CD4-positive, alpha-beta T cell treated with Interleukin-15 for 4 hours (primary cell): ENCODE data around the gene GABRB3.

ENCODE experiments used
- DNase-seq: peaks from one replicate; pipeline ENCODE4 v3.0.0-alpha.2; 2020; ENCODE audit warnings: low spot score

GABRB3 gene

GRCh38 chr15:26628879-26629529 is 143.9 kb downstream of the GABRB3 start:
- peak; percentile 4 for DNase-seq

- DNase-seq: peak; percentile 1
Observed at GRCh38 chr15:26628071-26628470, 144.8 kb downstream of the GABRB3 start.

DNA sequence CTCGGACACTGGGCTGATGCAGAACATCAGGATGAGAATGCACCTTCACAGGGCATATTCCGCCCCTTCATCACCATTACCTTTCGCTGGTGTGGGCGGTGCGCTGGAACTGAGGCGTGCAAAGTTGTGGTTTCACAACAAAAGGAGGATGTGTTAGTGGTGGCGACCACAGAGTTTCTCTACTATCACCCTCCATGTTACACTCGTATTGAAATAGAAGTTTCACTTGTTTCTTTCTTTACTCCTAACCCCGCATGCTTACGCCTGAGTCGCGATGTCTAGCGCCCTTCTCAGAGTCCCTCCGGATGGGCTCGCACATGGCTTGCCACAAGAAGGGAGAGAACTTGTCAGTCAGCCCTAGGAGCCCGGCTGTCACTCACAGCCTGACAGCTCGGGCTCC is 148.7 kb downstream of the GABRB3 start:
- DNase-seq: no peak

GRCh38 chr15:26623071-26623470 is 149.8 kb downstream of the GABRB3 start:
- DNase-seq: no peak

DNA sequence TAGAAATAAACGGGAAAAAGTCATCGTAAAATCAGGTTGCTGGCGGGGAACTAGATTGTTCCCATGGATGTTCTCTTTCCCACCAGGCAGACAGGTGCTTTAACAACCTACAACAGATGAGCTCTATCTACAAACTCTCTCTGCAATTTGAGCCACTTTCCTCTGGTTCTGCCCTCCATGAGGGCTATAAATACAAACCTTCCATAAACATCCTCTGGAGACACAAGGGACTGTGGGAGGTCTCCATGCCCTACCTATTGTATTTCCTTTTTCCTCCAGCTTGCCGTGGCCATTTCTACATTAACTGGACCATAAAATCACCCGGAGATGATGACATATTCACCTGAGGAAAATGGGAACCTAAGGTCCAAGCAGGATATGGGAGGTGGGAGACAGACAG is 151.1 kb downstream of the GABRB3 start:
- no peak for DNase-seq

GRCh38 chr15:26620528-26621458 is 152.1 kb downstream of the GABRB3 start:
- no peak for DNase-seq

DNA sequence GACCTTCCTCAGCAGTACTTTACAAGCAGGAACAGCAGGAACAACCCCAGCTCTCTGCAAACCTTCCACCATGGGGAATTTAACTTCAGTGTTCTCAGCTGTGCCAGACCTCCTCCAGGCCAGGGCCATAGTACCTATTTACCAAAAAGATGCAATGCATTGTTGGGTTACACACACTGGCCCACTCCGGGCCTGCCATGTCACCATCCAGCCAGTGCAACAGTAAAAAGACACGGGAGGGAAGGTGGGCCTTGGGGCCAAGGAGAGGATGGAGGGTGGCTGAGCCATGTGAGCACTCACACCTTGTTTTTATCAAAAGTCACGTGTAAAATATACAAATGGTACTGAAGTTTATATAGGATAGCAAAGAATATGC is 157.0 kb downstream of the GABRB3 start:
- no peak for DNase-seq

GRCh38 chr15:26615188-26615926 is 157.5 kb downstream of the GABRB3 start:
- DNase-seq: no peak

GRCh38 chr15:26614734-26615133 is 158.1 kb downstream of the GABRB3 start:
- DNase-seq: no peak

DNA sequence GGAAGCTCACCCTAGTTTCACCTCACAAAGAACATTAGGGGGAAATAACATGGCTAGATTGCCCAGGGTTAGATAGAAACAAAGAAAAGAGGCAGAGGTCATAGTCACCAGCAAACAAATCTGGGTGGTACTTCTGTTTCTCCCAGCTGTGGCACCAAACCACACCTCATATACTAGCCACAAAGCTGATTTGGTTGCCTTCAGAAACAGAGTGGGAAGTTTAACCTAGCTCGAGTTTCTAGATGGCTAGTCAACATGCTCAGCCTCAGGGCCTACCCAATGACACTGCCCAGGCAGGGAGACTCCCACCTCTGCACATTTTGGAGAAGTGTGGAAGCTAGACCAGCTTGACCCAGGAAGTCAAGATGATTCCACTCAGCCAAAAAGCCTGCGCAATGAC is 174.2 kb downstream of the GABRB3 start:
- no peak for DNase-seq

GRCh38 chr15:26595611-26596010 is 177.3 kb downstream of the GABRB3 start:
- no peak for DNase-seq

GRCh38 chr15:26590676-26591075 is 182.2 kb downstream of the GABRB3 start:
- DNase-seq: no peak

DNA sequence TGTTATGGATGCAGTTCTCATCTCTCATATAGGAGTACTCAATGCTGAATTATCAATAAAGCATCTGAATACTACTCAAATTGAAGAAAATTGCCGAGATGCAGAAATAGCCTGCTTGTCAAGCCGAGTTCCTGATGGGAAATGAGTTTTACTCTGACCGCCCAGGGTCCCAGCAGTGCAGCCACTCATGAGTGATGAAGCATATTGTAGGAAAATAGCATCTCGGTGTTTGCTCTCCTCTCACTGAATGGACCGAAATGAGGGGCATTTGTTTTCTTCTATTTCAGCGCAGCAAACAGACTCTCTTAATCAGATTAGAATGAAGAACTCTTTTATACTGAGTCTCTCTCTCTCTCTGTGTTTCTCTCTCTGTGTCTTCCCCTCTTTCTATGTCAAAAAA is 190.0 kb downstream of the GABRB3 start:
- no peak for DNase-seq

- DNase-seq: no peak
Observed at GRCh38 chr15:26580943-26581342, 191.9 kb downstream of the GABRB3 start.

- DNase-seq: no peak
Observed at GRCh38 chr15:26572602-26573350, 200.1 kb downstream of the GABRB3 start.

DNA sequence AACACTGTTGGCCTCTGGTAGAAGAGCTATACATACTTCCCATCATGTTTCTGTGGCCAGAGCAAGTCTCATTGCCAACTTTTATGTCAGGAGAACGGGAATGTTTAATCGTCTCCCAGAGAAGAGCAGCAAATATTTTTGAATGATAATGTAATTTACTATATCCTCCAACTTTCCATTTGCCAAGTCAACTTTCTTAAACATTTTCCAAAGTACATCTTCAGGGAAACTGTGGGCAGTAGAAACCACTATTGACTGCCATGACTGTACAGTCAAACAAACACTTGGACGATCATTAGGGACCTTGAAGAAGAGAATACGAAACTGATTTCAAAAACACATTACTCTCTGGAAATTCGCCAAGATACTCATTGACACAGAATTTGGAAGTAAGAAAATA is 201.5 kb downstream of the GABRB3 start:
- DNase-seq: no peak

- DNase-seq: no peak
Observed at GRCh38 chr15:26565542-26565941, 207.3 kb downstream of the GABRB3 start.

DNA sequence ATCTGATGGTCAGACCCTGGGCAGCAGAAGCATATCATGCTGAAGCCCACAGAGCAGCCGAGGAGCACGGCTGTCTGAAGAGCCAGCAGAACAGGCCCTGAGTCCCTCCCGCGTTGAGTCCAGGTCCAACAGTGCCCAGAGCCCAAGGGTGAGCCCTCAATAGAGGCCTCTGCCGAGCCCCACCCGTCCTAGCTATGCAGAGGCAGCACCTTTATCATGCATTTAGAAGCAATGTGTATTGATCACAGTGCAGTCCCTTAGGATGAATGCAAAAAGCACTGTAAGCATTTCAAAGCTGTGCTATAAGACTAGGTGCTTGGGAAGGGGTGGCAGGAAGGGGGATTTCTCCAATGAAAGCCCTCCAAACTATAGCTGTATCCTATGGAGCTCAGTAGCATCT is 208.5 kb downstream of the GABRB3 start:
- no peak for DNase-seq

DNA sequence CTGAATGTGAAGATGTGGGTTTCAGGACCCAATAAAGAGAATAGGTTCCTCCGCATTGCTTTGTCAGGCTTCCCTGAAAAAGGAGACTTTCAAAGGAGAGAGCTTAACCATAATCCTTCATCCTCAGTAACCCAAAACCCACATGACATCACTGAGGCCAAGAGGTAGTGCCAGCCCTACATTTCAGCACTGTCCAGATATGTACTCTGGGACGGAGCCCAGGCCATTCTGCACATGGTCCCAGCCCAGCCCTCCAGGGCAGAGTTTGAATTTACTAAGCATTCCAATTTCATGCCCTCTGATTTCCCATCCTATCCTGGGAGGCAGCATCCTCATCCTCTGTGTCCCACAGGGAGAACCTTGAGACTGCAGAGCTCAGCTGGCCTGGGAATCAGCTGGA is 210.5 kb downstream of the GABRB3 start:
- no peak for DNase-seq

DNA sequence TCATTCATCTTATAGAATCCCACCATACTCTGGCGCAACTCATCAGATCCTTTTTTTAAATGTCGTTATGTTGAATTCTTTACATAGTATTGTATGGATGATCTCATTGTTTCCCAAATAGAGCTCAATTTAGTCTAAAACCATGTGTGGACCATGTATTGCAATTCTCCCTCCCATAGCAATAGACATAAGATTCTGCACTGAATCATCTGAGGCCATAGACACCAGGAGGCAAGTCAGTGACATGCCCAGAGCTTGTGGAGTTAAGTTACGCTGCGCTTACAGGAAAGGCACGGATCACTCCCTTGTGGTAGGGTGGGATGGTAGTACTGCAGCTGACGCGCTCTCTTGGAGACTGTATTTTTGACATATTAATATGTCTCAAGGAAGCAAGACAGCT is 211.0 kb downstream of the GABRB3 start:
- DNase-seq: no peak

DNA sequence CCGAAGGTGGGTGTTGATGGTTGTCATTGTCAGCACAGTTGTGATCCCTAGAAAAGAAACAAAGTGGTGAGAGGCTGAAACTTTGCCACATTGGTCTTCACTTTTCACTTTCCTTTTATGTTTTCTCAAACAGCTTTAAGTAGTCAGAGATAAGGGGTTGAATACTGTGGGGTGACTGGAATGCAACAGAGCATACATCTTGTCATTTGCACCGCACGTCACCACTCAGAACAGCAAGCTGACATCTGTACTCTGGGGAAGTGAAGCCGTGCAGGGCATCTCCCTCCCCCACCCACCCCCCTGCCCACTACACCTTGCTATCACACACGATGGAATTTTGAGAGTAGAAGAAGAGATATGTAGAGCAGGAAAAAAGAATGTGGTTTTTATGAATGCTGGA is 211.7 kb downstream of the GABRB3 start:
- DNase-seq: no peak

- no peak for DNase-seq
Observed at GRCh38 chr15:26555898-26556297, 217.0 kb downstream of the GABRB3 start.
